MM.1S (cell line): ENCODE measurements around the gene DOP1A.

Source experiments
- CTCF ChIP-seq: fragments of 300-600 bp; sonication (generic); IDR thresholded peaks from 2 replicates; pipeline ENCODE4 v1.5.1; 2016; ENCODE audit warnings: antibody characterized with exemption, low read length, mixed read lengths
- EZH2 ChIP-seq: fragments of 300-600 bp; sonication (generic); optimal IDR thresholded peaks from 2 replicates; pipeline ENCODE3; 2017; ENCODE audit warnings: low read depth, mild to moderate bottlenecking, antibody characterized with exemption, low read length, mixed read lengths
- EZH2phosphoT487 ChIP-seq: fragments of 300-600 bp; sonication (generic); IDR thresholded peaks from 2 replicates; pipeline ENCODE4 v1.6.1; 2018; ENCODE audit warnings: antibody characterized with exemption, low read length

- TF ChIP-seq CTCF, result no peak
- no peak for TF ChIP-seq EZH2
- no peak for TF ChIP-seq EZH2phosphoT487
These were observed 58.0 kb downstream of the DOP1A start for GRCh38 chr6:83125425-83125824.
